Thoracic aorta (tissue), 2 donors: ENCODE measurements around the gene OXCT1. TPM values are rescaled to one million over a fixed set of nuclear protein-coding genes. Genes with fewer than 3 reads are reported as not detected.
"Not testable (repeated sequence)": the region's sequence is repeated elsewhere in the genome, so short reads cannot be mapped to it uniquely, and the experiment has no call there.

Experiments
- ATAC-seq: fragments of 150-250 bp; one replicate; pipeline ENCODE4 v1.8.0; 2017; ENCODE audit warnings: low read depth; ENCODE audit not compliant: insufficient number of reproducible peaks, low FRiP score
- DNase-seq: peaks from one replicate; pipeline ENCODE4 v3.0.0-alpha.2; 2020; ENCODE audit warnings: low spot score
- H3K27ac ChIP-seq, 2 donors: fragments of 200-600 bp; sonication (generic); 1 replicate in 1 of 2; 2 replicates in 1 of 2; pipeline ENCODE4 v1.5.1; 2016; ENCODE audit warnings: mild to moderate bottlenecking in 2 of 2, moderate library complexity in 2 of 2
- H3K27me3 ChIP-seq: fragments of 200-600 bp; sonication (generic); replicated peaks from 2 replicates; pipeline ENCODE4 v1.6.0; 2016; ENCODE audit warnings: mild to moderate bottlenecking; ENCODE audit not compliant: insufficient read depth
- H3K36me3 ChIP-seq: fragments of 200-600 bp; sonication (generic); one replicate; pipeline ENCODE4 v1.5.1; 2016
- H3K4me1 ChIP-seq, 2 donors: fragments of 200-600 bp; sonication (generic); 1 replicate in 1 of 2; 2 replicates in 1 of 2; pipeline versions ENCODE4 v1.5.1 to v1.6.0; 2016; ENCODE audit warnings: low read depth in 2 of 2, mild to moderate bottlenecking in 1 of 2; ENCODE audit not compliant: control insufficient read depth in 1 of 2
- H3K4me3 ChIP-seq: fragments of 200-600 bp; sonication (generic); 2 replicates; pipeline ENCODE4 v1.5.1; 2016; ENCODE audit warnings: mild to moderate bottlenecking
- H3K9me3 ChIP-seq: fragments of 200-600 bp; sonication (generic); 2 replicates; pipeline ENCODE4 v1.5.1; 2016
- CTCF ChIP-seq: fragments of 200-600 bp; sonication (generic); IDR thresholded peaks from one replicate; pipeline ENCODE4 v1.5.1; 2019; ENCODE audit warnings: antibody characterized with exemption
- total RNA-seq, 2 donors: library from RNA; depleted of rRNA; stranded (reverse); fragments of >200 nt; gene quantifications; one replicate each; pipeline versions ENCODE4 v1.1.0 to v1.2.3, GENCODE V29; 2016

The OXCT1 gene
- total RNA-seq, 2 donors from 2014 or later = 19.6 to 30.6 TPM

GRCh38 chr5:41848983-41849382 is 21.2 kb downstream of the OXCT1 start:
- Histone ChIP-seq H3K27me3 (no peaks in the 10 kb centered on the region), H3K4me1 (no peaks in the 10 kb centered on the region), H3K36me3 (peaks cover 32% of the 10 kb centered on the region), H3K27ac (no peak overlapping the region), H3K4me3 (no peak overlapping the region), H3K9me3 (no peaks in the 10 kb centered on the region)
- ATAC-seq (no peak), DNase-seq (no peak)
- no peak for TF ChIP-seq CTCF

- not testable (repeated sequence) for H3K27me3 ChIP-seq, H3K27ac ChIP-seq, ATAC-seq, H3K9me3 ChIP-seq, DNase-seq, H3K4me3 ChIP-seq
- Histone ChIP-seq H3K4me1 (peaks cover 13 to 18% of the 10 kb centered on the region in 2 donors), H3K36me3 (peaks cover 16% of the 10 kb centered on the region)
These were observed 24.5 kb downstream of the OXCT1 start for GRCh38 chr5:41845751-41846150.

GRCh38 chr5:41844502-41844901 is 25.7 kb downstream of the OXCT1 start:
- DNase-seq (no peak), ATAC-seq (no peak)
- Histone ChIP-seq H3K9me3 (no peaks in the 10 kb centered on the region), H3K27ac (peak overlapping the region in 1 of 2 donors; percentile 5), H3K4me3 (no peak overlapping the region), H3K36me3 (peaks cover 6% of the 10 kb centered on the region), H3K27me3 (no peaks in the 10 kb centered on the region), H3K4me1 (peaks cover 14 to 23% of the 10 kb centered on the region in 2 donors)
- TF ChIP-seq CTCF = no peak

- no peak overlapping the region for H3K27ac ChIP-seq
- H3K9me3 ChIP-seq = no peaks in the 10 kb centered on the region
- peaks cover 14 to 24% of the 10 kb centered on the region in 2 donors for H3K4me1 ChIP-seq
- no peak for DNase-seq
- H3K4me3 ChIP-seq = peak overlapping the region; percentile 22
- no peaks in the 10 kb centered on the region for H3K36me3 ChIP-seq
- H3K27me3 ChIP-seq = no peaks in the 10 kb centered on the region
- ATAC-seq = peak; percentile 86
- TF ChIP-seq CTCF = peak; percentile 81
These were observed 26.5 kb downstream of the OXCT1 start for GRCh38 chr5:41843456-41844370.

GRCh38 chr5:41842777-41843176 is 27.4 kb downstream of the OXCT1 start:
- Histone ChIP-seq H3K27me3 (no peaks in the 10 kb centered on the region), H3K4me1 (peaks cover 14 to 24% of the 10 kb centered on the region in 2 donors), H3K9me3 (no peaks in the 10 kb centered on the region), H3K27ac (no peak overlapping the region), H3K36me3 (no peaks in the 10 kb centered on the region), H3K4me3 (no peak overlapping the region)
- ATAC-seq (no peak), DNase-seq (no peak)
- TF ChIP-seq CTCF = no peak
